GM21576 (cell line): ENCODE data around the gene MIEF1.
"Not testable (repeated sequence)": the region's sequence is repeated elsewhere in the genome, so short reads cannot be mapped to it uniquely, and the experiment has no call there.

Experiments
- ATAC-seq: cut with Tn5 transposase; IDR thresholded peaks from one replicate; pipeline ENCODE4 v1.9.1; 2021; ENCODE audit warnings: mild to moderate bottlenecking, moderate library complexity; ENCODE audit not compliant: unreplicated experiment

Gene MIEF1

GRCh38 chr22:39489094-39490068 lies 12.7 kb upstream of the MIEF1 start:
- ATAC-seq, result no peak

- ATAC-seq, result peak; percentile 55
Observed at GRCh38 chr22:39490135-39490798, 11.8 kb upstream of the MIEF1 start.

- ATAC-seq, result no peak
Observed at GRCh38 chr22:39490966-39491680, 11.0 kb upstream of the MIEF1 start.

- ATAC-seq, result no peak
Observed at GRCh38 chr22:39491696-39492095, 10.4 kb upstream of the MIEF1 start.

- no peak for ATAC-seq
Observed at GRCh38 chr22:39492186-39492585, 9.9 kb upstream of the MIEF1 start.

GRCh38 chr22:39493759-39494158 lies 8.3 kb upstream of the MIEF1 start:
- no peak for ATAC-seq

GRCh38 chr22:39494471-39495120 lies 7.5 kb upstream of the MIEF1 start:
- no peak for ATAC-seq

GRCh38 chr22:39496131-39496838 lies 5.8 kb upstream of the MIEF1 start:
- ATAC-seq, result no peak

- no peak for ATAC-seq
Observed at GRCh38 chr22:39497429-39497828, 4.7 kb upstream of the MIEF1 start.

GRCh38 chr22:39498368-39498767 lies 3.7 kb upstream of the MIEF1 start:
- no peak for ATAC-seq

- no peak for ATAC-seq
Observed at GRCh38 chr22:39498802-39499201, 3.3 kb upstream of the MIEF1 start.

GRCh38 chr22:39500101-39500500 lies 2.0 kb upstream of the MIEF1 start:
- no peak for ATAC-seq

GRCh38 chr22:39501644-39502108 lies 414 bp upstream of the MIEF1 start:
- ATAC-seq, result no peak

- ATAC-seq, result no peak
Observed at GRCh38 chr22:39502789-39503409, 809 bp downstream of the MIEF1 start.

GRCh38 chr22:39503630-39504029 lies 1.5 kb downstream of the MIEF1 start:
- ATAC-seq, result no peak

- no peak for ATAC-seq
Observed at GRCh38 chr22:39504071-39504470, 2.0 kb downstream of the MIEF1 start.

- not testable (repeated sequence) for ATAC-seq
Observed at GRCh38 chr22:39507021-39507420, 4.9 kb downstream of the MIEF1 start.

GRCh38 chr22:39508393-39508792 lies 6.3 kb downstream of the MIEF1 start:
- ATAC-seq, result no peak

- no peak for ATAC-seq
Observed at GRCh38 chr22:39510529-39511149, 8.5 kb downstream of the MIEF1 start.
